HG03135 (cell line): ENCODE data around the gene LRRC18.

ENCODE experiments used
- ATAC-seq: cut with Tn5 transposase; IDR thresholded peaks from one replicate; pipeline ENCODE4 v1.9.1; 2021; ENCODE audit warnings: mild to moderate bottlenecking, moderate library complexity; ENCODE audit not compliant: unreplicated experiment

The LRRC18 gene

DNA sequence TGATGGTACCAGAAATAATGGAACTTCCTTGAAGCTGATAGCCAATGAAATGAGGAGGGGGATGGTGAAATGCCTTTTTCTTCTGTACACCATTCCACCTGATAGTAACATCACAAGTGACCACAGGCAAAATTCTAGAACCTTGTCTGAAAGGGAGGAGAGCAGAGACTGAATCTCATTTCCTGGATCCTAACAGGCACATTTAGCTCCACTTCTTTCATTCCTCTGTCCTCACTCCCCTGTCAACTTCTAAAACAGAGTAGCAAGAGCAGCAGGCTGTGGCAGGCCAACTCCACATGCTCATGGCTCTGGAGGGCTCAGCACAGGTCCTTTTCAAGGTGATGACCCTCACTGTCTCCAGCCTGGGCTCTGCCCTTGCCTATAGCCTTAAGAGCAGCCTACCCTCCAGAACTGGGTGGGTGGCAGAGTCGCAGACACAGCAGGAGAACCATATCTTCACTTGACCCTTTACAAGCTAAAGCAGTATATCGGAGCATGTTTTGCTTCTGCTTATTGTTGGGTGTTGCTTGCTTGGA is at the start of gene LRRC18:
Gene LRRC18, minus strand, starts transcription at position 51 of the 536 bp plus-strand sequence. CDS start 25,685 bp downstream, outside the sequence.
- ATAC-seq: no peak

DNA sequence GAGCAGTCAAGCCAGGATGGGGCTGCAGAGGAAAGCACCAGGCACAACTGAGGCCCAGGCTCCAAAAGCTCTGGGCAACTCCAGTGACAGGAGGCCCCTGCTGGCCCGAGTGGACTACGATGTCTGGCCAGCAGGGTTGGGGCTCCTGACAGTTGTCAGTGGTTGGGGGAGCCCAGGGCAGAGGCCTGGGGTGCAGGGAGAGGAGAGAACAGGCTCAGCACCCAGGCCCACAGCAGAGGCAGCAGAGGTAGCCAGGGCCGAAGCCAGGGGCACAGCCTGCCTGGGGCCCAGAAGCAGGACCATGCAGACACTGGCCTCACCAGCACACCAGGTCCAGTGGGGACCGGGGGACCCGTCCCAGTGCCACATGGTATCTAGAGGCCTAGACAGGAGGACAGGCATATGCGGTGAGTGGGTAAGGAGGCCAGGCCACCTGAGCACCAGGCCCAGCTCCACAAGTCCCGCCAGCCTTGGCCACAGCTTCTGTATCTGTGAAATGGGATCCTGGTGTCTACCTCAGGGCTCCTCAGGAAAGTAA is 46.0 kb upstream of the LRRC18 start:
- ATAC-seq: no peak

DNA sequence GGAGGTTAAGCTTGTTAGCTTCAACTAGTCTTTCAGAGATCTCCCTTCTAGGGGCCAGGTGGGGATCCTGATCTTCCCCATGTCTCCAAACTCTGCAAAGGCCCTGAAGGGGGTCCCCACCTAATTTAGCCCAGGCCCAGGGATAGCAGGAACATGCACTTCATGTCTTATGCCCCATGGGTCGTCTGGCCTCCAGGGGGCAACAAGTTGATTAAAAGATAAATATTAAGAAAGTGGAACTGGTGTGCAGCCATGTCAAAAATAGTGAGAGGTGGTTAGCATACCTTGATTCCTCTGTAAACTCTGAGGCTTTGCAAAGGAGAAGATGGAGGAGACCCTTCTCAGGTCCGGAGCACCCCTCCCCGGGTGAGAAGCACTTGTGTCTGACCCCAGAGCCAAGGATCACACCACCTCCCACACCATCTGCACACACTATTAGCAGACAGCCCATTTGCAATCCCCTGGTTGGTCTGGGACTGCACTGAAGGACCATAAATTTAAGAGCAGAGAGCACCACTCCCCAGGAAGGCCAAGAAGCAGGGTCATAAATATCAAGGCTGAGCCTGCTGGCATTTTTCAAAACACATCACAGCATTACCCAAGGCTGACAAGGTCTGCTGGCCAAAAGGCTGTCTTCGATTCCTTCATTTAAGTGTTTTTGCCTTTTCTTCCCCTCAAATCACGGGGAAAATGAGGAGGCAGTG is 44.2 kb upstream of the LRRC18 start:
- no peak for ATAC-seq

DNA sequence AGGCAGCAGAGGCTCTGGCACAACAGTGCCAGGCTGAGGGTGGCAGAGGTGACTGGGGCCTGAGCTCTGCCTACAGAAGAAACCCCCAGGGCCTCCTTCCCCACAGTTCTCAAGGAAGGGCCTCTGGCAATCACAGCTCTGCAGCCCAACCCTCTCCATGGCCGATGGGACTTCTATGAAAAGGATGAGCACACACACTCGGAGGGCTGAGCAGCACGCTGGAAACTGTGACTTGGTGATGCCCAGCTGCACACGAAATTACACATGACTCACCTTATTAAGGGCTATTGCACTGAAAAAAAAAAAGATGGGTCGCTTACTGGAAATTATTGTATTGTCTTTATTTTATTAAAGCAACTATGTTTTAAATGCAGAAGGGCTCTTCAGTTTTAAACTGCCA is 42.9 kb upstream of the LRRC18 start:
- no peak for ATAC-seq

DNA sequence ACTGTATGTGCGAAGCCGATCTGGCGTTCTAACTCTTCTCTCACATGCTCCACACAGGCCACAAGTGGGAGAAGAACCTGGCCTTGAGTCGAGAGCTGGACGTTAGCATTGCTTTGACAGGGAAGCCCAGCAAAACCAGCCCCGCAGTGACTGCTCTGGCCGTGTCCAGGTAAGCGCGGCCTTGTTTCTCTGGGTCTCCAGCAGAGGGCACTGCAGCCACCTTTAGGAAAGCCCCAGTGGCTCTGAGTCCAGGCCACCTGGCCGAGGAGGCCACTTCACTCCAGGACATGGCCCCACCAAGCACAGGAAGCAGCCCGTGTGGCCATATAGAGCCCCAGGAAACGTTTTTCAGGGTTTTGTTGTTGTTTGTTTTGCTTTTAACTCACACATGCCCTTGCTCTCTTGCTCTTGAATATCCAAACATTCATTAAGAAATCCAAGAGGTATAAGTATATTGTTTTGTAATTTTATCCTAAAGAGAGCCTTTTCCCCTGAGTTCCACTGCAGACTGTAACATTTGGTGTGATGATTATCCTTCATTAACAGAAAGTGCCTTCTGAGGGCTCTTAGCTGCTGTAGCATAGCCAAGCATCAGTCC is 41.8 kb upstream of the LRRC18 start:
- no peak for ATAC-seq

DNA sequence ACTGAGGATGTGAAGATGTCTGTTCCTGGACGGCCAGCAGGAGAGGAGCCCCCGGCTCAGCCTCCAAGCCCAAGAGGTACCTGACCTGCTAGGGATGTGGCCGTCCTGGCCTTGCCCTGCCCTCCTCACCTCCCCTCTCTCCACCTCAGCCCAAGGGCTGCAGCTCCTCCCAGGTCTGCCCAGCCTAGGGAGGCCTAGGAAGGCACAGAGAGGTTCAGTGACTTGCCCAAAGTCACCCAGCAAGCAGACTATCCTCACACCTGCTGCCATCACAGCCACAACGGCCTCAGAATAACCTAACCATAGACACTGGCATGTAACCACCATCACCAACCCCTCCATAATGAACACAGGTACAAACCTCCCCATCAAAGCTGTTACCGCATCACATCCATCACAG is 38.7 kb upstream of the LRRC18 start:
- ATAC-seq: no peak

DNA sequence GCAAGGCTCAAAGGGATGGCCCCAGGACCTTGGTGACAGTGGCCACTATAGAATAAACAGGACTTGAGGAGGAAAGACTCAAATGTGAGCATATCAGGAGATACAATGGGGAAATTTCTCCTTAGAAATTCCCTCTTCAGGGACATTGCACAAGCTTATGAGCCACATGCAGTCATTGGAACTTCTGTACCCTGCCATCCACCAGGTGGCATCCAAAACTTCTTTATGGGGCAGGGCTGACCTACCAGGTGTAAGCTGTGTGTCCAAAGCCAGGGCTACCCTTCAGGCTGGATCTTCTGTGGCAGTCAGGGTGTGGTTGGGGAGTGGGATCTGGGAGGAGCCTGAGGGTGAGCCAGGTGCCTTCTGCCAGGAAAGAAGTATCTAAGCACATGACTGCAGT is 36.6 kb upstream of the LRRC18 start:
- no peak for ATAC-seq

DNA sequence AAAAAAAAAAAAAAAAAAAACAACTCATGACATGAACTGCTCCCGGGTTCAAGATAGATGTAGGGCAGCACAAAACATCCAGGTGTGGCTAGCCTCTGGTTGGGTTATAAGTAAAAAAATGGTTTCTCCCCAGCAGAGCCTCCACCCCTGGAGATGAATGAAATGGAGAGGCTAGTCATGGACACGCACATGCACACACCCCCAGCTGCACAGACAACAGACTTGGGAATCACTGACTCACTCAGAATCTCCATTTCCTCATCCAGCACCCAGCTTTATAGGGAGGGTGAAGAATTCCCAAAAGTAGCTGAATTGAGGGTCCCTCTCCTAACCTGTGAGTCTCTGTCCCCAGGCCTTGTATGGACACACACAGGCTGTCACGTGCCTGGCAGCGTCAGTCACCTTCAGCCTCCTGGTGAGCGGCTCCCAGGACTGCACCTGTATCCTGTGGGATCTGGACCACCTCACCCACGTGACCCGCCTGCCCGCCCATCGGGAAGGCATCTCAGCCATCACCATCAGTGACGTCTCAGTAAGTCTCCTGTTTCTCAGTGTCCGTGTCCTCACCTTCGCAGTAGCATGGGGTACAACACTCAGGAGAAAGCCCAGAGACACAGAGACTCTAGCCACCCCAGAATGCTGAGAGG is 35.0 kb upstream of the LRRC18 start:
- ATAC-seq: no peak

DNA sequence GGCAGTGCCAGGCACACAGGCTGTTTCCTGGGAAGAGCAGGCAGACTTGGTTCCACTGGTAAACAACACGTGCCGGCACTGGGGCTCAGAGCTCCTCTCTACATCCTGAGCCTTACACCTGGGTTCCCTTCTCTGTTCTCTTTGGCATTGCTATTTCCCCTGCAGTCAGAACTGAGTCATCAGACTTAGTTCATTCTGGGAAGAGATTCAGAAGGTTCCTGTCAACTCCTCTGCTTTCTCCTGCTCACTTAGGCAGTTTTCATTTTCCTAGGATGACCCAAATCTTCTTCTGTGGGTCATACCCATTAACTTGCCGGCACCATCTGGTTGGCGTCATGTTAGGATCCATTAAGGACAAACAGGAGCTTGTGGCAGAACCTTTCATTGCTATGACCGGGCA is 33.4 kb upstream of the LRRC18 start:
- no peak for ATAC-seq

DNA sequence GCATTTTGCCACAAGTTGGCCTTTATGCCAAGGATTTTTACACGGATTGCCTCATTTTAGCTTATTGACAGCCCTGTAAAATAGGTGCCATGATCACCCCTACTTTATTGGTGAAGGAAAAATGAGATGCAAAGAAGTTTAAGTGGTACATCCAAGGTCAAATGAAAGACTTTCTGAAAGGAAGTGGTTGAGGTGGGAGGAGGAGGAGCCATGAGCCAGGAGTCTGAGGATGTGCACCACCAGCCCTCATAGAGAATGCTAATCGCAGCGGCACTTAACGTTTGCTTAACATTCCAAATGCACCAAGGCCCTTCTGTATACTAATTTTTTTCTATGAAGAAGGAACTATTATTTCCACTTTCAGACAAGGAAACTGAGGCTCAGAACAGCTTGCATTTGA is 31.0 kb upstream of the LRRC18 start:
- ATAC-seq: no peak

DNA sequence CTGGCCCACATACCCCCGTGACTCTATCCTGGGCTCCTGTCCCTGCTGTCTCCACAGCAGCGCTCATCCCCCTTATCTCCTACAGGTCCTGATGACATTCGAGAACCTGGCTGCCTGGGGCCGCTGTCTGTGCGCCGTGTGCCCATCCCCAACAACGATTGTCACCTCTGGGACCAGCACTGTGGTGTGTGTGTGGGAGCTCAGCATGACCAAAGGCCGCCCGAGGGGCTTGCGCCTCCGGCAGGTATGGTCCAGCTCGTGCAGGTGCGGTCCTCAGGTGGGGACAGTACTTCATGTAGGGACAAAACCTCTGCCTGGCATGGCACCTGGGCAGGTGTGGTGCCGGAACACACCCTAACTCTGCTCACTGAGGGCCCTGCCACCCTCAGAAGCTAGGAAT is 30.4 kb upstream of the LRRC18 start:
- ATAC-seq: no peak

DNA sequence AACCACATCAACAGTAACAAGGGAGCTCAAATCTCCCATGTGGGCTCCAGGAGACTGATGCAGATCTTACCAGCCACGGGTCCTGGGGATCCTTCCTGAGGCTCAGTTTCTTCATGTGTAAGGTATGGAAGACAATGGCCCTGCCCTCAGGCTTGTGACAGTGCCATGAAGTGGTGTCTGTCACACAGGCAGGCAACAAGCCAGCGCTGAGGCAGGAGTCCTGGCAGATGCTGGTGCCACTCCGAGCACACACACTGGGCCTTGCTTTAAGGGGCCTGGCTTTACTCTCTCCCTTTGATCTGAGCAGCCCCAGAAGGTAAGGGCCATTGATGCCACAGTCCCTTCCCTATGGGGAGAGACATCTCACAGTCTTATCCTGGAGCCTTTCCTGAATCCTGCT is 28.4 kb upstream of the LRRC18 start:
- no peak for ATAC-seq

DNA sequence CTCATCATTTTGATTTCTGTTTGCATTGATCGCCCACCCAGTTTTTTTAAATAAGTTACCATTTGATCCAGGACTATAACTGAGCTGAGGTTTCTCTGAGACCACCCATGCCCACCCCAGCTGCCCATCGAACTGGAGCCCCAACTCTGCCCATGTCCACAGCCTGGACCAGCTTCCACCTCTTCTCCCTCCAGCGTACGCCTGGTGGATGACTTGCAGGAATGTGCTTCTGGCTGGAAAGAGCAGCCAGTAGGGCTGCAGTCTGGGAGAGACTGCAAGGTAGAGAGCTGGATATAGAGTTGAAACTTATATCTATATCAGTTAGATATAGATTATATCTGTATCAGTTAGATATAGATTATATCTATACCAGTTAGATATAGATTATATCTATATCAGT is 25.8 kb upstream of the LRRC18 start:
- ATAC-seq: no peak

DNA sequence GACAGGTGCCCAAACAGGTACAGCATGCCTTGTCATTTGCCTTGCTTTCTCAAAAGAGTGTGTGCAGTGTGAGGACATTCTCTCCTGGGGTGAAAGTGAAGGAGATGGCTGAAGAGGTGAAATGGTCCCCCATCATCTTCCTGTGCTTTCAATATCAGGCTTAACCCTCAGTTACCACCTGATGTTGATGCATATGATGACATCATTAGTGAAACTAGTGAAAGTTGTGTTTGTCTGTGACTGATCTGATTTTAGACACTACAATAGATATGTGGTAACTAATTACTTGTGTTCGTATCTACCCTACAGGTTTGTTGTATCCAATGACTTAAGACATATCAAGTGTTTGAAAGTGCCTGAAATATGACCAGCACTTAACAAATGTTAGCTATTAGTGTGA is 24.4 kb upstream of the LRRC18 start:
- ATAC-seq: no peak

DNA sequence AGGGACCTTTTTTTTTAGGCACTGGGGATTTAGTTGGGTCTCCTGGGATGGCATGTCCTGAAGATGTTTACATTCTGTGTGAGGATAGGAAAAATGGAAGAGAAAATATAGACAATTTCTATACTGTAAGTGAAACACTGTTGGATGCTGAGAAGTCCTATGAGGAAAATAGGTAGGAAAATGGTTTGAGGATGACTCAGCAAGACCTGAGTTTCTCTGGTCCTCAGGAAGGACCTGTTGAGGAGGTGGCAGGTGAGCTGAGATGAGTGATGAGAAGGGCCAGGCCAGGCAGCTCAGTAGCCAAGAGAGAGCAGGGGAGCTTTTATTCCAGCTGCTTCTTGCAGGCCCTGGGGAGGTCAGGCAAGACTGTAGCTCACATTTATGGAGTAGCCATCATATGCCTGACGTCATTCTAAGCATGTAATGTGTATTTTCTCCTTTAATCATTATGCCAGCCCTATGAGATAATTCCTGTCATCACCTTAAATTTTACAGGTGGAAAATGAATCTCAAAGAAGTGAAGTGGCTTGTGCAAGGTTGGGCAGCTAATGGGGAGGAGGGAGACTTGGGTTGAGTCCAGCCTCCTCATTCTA is 19.1 kb upstream of the LRRC18 start:
- no peak for ATAC-seq

DNA sequence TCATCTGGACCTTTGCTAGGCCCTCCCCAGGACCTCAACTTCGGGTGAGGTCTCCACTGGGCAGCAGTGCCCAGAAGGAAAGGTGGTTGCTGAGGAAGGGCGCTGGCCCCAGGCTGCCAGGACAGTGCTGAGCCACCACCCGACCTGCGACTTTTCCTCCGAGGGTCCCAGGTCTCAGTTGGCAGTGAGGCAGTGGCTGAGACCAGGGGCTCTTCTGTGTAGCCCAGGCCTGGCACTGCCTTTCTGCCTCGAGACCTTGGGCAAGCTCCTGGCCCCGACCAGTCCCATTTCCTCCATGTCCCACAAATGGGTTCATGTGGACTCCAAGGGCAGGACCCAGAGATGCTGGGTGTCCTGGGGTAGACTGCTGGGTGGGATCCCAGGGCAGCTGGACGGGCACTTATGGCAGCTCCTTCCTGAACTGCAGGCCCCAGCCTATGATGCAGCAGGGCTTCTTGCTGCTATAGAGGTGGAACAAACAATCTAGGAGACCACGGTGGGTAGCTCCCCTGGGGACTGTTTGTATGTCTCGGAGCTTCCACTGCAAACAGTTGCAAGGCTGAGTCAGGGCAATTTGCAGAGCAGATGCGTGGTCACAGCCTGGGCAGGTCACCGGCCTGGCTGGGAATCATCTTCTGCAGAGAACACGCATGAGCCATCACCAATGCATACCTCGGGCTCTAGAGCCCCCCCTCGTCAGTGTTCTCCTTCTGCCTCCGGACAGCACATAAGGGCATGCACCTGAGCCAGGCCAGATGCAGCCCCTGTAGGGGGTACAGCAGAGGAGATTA is 17.9 kb upstream of the LRRC18 start:
- ATAC-seq: no peak

DNA sequence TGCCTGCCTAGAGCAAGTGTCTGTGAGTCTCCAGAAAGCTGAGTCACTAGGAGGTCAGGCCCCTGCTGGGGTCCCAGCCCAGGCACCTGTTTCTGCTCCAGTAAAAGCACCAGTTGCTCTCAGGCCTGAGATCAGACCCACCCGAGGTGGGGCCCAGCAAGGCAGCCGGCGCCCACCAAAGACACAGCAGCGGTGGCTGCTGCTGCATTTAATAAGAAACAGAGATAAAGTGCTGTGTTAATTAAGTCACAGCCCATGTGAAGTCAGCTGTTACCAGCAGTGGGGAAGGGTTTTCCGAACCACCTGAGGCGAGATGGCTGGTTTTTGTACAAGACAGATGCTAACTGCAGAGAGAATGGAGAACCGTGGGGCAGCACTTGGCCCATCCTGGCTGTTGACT is 12.1 kb upstream of the LRRC18 start:
- no peak for ATAC-seq

DNA sequence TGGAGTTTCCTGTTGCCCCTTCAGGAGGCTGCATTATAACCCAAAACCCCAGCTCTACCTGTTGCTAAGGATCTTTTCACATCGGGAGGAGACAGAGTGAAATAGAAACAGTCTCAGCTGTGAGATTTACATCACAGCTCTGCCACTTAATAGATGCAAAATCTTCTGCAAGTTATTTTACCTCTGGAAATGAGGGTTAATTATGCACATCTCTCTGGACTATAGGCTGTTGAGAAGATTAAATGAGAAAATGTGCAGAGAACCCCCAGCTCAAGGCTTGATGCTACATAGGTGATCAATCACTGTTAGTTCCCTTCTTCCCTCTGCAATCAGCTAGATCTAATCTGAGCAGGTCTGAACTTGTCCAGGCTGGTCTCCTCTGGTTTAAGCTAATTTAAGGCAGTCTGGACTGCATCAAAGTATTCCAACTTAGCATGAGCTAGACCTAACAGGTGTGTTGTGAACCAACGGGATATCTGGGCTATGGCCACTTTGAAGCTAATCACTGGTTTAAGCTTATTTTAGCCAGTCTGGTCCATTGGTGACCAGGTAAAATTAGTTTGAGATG is 8.9 kb upstream of the LRRC18 start:
- no peak for ATAC-seq

DNA sequence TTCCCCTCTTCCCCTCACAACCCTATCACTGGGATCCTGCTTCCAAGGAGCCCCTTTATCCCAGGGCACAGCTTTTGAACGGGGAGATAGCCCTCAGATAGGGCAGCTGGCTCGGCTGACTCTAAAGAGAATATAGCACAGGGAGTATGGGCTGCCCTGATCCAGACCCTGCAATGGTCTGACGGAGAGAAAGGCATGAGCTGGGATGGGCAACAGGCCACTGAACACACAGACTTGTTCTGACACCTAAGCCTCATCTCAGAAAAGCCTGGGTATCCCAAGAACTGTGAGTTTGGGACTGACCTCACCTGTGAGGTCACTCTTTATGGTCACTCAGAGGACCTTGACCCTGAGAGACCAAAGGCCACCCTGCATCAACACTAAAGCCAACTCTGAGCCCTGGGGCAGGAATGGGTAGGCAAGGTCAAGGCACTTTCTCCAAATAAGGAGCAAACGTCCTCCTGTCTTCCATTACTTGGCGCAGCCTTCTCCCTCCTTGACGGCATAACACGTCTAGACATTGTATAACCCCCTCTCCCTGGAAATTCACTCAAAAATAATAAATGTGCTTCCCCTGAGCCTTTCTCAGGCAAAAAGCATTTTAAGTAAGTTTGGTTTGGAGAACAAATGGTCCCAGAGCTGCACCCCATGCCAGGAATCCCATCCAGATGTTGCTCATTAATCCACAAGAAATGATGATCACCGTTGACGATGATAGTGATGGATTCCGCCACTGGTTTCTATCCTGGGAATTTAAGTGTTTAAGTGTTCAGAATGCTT is 8.2 kb upstream of the LRRC18 start:
- no peak for ATAC-seq
